Suprapubic skin (tissue), 4 donors: ENCODE data around the gene TSPEAR. TPM values are rescaled to one million over a fixed set of nuclear protein-coding genes. Genes with fewer than 3 reads are reported as not detected.

Experiments used
- DNase-seq, 2 donors: peaks; one replicate each; pipeline ENCODE4 v3.0.0-alpha.2; 2019; ENCODE audit warnings: low spot score in 2 of 2
- H3K27ac ChIP-seq: fragments of 200-600 bp; sonication (generic); one replicate; pipeline ENCODE4 v1.5.1; 2019
- H3K27me3 ChIP-seq: fragments of 200-600 bp; sonication (generic); one replicate; pipeline ENCODE4 v1.5.1; 2019
- H3K36me3 ChIP-seq: fragments of 200-600 bp; sonication (generic); one replicate; pipeline ENCODE4 v1.5.1; 2019
- H3K4me1 ChIP-seq: fragments of 200-600 bp; sonication (generic); one replicate; pipeline ENCODE4 v1.5.1; 2019
- H3K4me3 ChIP-seq: fragments of 200-600 bp; sonication (generic); one replicate; pipeline ENCODE4 v1.5.1; 2019; ENCODE audit warnings: mild to moderate bottlenecking
- H3K9me3 ChIP-seq: fragments of 200-600 bp; sonication (generic); one replicate; pipeline ENCODE4 v1.5.1; 2019
- CTCF ChIP-seq, 2 donors: fragments of 200-600 bp in 1 of 2; fragments of 450-650 bp in 1 of 2; sonication (generic) in 1 of 2; IDR thresholded peaks; one replicate each; pipeline ENCODE4 v1.5.1; 2016 to 2019; ENCODE audit warnings: antibody characterized with exemption in 2 of 2, mild to moderate bottlenecking in 1 of 2, moderate library complexity in 1 of 2
- EP300 ChIP-seq: sonication (generic); formaldehyde crosslinking; IDR thresholded peaks from one replicate; pipeline ENCODE4 v1.6.1; 2017; ENCODE audit warnings: antibody characterized with exemption
- POLR2A ChIP-seq, 2 donors: fragments of 450-650 bp; IDR thresholded peaks; one replicate each; pipeline ENCODE4 v1.6.1; 2017; ENCODE audit warnings: antibody characterized with exemption in 2 of 2, mild to moderate bottlenecking in 2 of 2, moderate library complexity in 2 of 2
- POLR2AphosphoS5 ChIP-seq, 3 donors: sonication (generic); formaldehyde crosslinking; IDR thresholded peaks; one replicate each; pipeline ENCODE4 v1.6.1; 2017; ENCODE audit warnings: antibody characterized with exemption in 3 of 3
- WGBS: methylation state at CpG from one replicate; pipeline ENCODE4 v1.1.5; 2018; 5-methylcytosine and 5-hydroxymethylcytosine counted together
- total RNA-seq, 4 donors: library from RNA; depleted of rRNA; stranded (reverse); fragments of >200 nt; gene quantifications; one replicate each; pipeline ENCODE4 v1.1.0, GENCODE V29; 2016

The TSPEAR gene
- total RNA-seq, 4 donors from 2014 or later, result 0.21 to 0.59 (median 0.32) TPM; not detected in 1

GRCh38 chr21:44539046-44539445 lies 172.3 kb downstream of the TSPEAR start:
- H3K27me3 ChIP-seq, result peaks cover 9% of the 10 kb centered on the region
- no peaks in the 10 kb centered on the region for H3K4me1 ChIP-seq
- TF ChIP-seq POLR2A (IDR thresholded peaks at IDR 0.05), result no peak
- no peak for TF ChIP-seq POLR2AphosphoS5 (IDR thresholded peaks at IDR 0.05)
- TF ChIP-seq EP300, result no peak
- no peak for TF ChIP-seq CTCF (IDR thresholded peaks at IDR 0.05)
- H3K9me3 ChIP-seq, result peaks cover 5% of the 10 kb centered on the region
- H3K36me3 ChIP-seq, result no peaks in the 10 kb centered on the region
- DNase-seq, result no peak
- WGBS, result 75% methylated on average over 11 of the region's 14 CpGs
- no peak overlapping the region for H3K4me3 ChIP-seq
- H3K27ac ChIP-seq, result no peak overlapping the region

DNA sequence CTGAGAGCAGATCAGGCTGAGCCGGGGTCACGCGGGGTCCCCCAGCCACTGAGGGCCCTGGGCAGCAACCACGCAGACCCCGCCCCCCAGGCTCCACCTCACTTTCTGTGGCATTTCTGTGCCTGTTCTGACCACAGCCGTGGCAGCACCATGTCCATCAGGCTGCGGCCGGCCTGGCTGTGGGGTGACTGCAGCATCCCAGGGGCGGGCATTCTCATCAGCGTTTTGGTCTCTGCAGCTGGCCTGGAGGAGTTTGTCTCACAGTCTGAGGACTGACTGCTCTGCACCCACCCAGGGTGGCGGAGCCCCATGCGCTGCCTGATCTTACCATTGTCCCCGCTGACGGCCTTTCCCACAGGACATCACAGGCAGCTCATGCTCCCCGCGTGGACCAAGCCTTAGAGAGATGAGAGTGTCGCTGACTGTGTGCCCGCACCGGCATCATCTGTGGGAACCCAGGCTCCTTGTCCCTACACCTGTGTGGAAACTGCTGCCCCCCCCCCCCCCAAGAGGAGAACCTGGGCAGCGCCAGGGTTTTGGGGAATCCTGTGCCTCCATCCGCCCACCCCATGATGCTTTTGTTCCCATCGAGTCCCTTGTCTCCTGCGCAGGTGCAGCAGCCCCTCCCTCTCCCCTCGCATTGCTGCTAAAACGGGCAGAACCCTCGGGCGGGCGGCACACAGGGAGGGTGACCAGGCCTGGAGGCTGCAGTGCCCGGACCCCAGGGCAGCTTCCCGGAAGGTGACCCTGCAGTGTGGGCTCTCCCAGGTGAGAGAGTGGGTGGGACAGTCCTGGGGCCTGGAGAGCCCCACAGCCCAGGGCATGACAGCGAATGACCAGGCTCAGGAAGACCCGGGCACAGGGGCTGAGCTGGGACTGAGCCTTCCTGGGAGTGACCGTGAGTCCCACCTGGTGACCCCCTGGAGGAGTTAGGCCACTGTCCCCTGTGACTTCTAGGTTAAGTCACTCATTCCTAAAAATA lies 173.2 kb downstream of the TSPEAR start:
- Histone ChIP-seq H3K9me3 (peaks cover 5% of the 10 kb centered on the region), H3K27me3 (peaks cover 12% of the 10 kb centered on the region), H3K4me3 (no peak overlapping the region), H3K27ac (no peak overlapping the region), H3K36me3 (no peaks in the 10 kb centered on the region), H3K4me1 (no peaks in the 10 kb centered on the region)
- 96% methylated on average over 19 of the region's 33 CpGs for WGBS
- no peak for TF ChIP-seq EP300
- TF ChIP-seq POLR2A (IDR thresholded peaks at IDR 0.05), result no peak
- no peak for TF ChIP-seq CTCF (IDR thresholded peaks at IDR 0.05)
- no peak for TF ChIP-seq POLR2AphosphoS5 (IDR thresholded peaks at IDR 0.05)
- DNase-seq, result peak in 1 of 2 donors; percentile 64

DNA sequence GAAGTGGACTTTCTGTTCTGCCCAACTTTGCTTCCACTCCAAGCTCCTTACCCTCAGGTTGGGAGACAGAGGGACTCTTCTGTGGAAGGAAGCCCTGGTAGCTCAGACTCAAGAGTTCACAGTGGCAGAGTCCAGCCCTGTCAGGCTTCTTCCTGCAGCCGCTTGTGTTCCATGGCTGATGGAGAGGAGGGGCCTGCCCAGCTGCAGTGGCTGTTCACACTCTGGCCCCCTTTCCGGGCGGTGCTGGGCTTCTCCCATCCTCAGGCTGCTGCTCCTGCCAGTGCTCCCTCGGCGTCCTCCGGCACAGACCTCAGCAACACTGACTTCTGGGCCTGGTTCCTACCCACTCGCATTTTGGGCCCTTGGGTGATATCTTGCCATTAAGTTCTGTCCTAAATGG lies 175.4 kb downstream of the TSPEAR start:
- peak in 1 of 2 donors; percentile 73 for DNase-seq
- H3K4me3 ChIP-seq, result no peak overlapping the region
- H3K27me3 ChIP-seq, result peaks cover 23% of the 10 kb centered on the region
- H3K27ac ChIP-seq, result no peak overlapping the region
- no peaks in the 10 kb centered on the region for H3K9me3 ChIP-seq
- no peaks in the 10 kb centered on the region for H3K4me1 ChIP-seq
- 63% methylated on average over 7 of the region's 7 CpGs for WGBS
- H3K36me3 ChIP-seq, result no peaks in the 10 kb centered on the region
- no peak for TF ChIP-seq EP300
- TF ChIP-seq POLR2A (IDR thresholded peaks at IDR 0.05), result no peak
- no peak for TF ChIP-seq CTCF (IDR thresholded peaks at IDR 0.05)
- TF ChIP-seq POLR2AphosphoS5 (IDR thresholded peaks at IDR 0.05), result no peak

GRCh38 chr21:44534688-44535087 lies 176.7 kb downstream of the TSPEAR start:
- no peak for DNase-seq
- Histone ChIP-seq H3K4me1 (no peaks in the 10 kb centered on the region), H3K27ac (no peak overlapping the region), H3K36me3 (no peaks in the 10 kb centered on the region), H3K4me3 (no peak overlapping the region), H3K27me3 (peaks cover 18% of the 10 kb centered on the region), H3K9me3 (no peaks in the 10 kb centered on the region)
- 85% methylated on average over 6 of the region's 6 CpGs for WGBS
- TF ChIP-seq POLR2A (IDR thresholded peaks at IDR 0.05) (no peak), CTCF (IDR thresholded peaks at IDR 0.05) (no peak), POLR2AphosphoS5 (IDR thresholded peaks at IDR 0.05) (no peak), EP300 (no peak)

- H3K36me3 ChIP-seq, result no peaks in the 10 kb centered on the region
- peak in 1 of 2 donors; percentile 74 for DNase-seq
- WGBS, result 87% methylated on average over 17 of the region's 21 CpGs
- H3K27me3 ChIP-seq, result peaks cover 17% of the 10 kb centered on the region
- H3K27ac ChIP-seq, result no peak overlapping the region
- H3K4me3 ChIP-seq, result no peak overlapping the region
- TF ChIP-seq CTCF (IDR thresholded peaks at IDR 0.05) (no peak), POLR2A (IDR thresholded peaks at IDR 0.05) (no peak), POLR2AphosphoS5 (IDR thresholded peaks at IDR 0.05) (no peak)
- H3K4me1 ChIP-seq, result no peaks in the 10 kb centered on the region
- H3K9me3 ChIP-seq, result no peaks in the 10 kb centered on the region
Measured at GRCh38 chr21:44533891-44534627, 177.3 kb downstream of the TSPEAR start.
